Stimulated activated CD4-positive, alpha-beta T cell treated with anti-CD3 and anti-CD28 coated beads, Interleukin-1b, Interleukin-23, amount 100 ng/mL, for 1 hour (primary cell): ENCODE results near the gene TMEM59.
"Not testable (repeated sequence)": the region's sequence is repeated elsewhere in the genome, so short reads cannot be mapped to it uniquely, and the experiment has no call there.

Experiments used
- DNase-seq, 2 donors: peaks; one replicate each; pipeline ENCODE4 v3.0.0-alpha.2; 2020; ENCODE audit warnings: low read depth in 2 of 2

The TMEM59 gene, protein sequence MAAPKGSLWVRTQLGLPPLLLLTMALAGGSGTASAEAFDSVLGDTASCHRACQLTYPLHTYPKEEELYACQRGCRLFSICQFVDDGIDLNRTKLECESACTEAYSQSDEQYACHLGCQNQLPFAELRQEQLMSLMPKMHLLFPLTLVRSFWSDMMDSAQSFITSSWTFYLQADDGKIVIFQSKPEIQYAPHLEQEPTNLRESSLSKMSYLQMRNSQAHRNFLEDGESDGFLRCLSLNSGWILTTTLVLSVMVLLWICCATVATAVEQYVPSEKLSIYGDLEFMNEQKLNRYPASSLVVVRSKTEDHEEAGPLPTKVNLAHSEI

DNA sequence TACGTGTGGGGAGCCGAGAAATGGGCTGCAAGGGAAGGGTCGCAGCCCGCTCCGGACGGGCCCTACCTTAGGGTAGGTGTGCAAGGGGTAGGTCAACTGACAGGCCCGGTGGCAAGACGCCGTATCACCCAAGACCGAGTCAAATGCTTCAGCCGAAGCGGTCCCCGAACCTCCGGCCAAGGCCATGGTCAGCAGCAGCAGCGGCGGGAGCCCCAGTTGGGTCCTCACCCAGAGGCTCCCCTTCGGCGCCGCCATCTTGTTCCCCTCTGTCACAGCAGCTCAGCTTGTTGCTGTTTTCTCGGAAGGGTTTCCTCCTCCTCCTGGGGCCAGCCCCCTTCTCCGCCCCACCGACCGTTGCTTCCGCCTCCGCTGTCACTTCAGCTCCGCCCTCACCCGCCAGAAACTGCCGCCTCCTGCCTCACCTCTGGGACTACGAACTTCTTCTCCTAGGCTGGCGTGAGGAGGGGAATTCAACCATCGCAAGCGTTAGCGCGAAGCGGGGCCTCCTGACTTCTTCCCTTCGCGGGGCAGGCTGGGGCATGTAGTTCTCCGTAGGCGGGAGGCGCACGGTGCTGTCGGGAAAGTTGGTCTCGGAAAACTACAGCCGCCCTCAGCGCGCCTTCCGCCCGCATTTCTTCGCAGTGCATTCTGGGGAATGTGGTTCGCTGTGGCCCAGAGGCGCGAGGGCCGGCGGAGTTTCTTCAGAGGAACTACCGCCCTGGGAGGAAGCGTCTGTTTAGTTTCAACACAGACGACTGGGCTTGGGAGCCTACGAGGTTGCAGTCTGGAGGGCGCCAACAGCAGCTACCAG, at the start of gene TMEM59, which contains the start of gene TCEANC2:
Gene TMEM59 (minus strand): TSS at position 271 of the 811 bp plus-strand sequence. CDS start 16 bp downstream, at position 255.
Gene TCEANC2 (plus strand): TSS at position 675 of the 811 bp plus-strand sequence. CDS start 815 bp downstream, outside the sequence.
- peak; percentile 86 to 90 for DNase-seq

DNA sequence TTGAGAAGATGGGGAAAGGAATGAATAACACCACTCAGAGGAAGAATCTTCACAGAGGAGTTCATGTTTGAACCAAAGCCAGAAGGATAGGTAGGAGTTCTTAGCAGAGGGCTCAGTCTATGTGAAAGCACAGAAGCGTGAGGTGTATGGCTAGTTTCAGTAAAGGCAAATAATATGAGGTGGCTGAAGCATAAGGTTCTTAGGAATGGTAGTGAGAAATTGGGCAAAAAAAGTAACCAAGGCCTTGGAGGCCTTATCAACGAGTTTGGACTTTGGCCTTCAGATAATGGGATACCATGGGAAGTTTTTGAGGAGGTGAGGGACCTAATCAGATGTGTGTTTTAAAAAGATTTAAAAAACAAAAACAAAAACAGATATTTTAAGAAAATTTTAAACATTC, 47.5 kb upstream of the TMEM59 start:
- DNase-seq, result no peak

DNA sequence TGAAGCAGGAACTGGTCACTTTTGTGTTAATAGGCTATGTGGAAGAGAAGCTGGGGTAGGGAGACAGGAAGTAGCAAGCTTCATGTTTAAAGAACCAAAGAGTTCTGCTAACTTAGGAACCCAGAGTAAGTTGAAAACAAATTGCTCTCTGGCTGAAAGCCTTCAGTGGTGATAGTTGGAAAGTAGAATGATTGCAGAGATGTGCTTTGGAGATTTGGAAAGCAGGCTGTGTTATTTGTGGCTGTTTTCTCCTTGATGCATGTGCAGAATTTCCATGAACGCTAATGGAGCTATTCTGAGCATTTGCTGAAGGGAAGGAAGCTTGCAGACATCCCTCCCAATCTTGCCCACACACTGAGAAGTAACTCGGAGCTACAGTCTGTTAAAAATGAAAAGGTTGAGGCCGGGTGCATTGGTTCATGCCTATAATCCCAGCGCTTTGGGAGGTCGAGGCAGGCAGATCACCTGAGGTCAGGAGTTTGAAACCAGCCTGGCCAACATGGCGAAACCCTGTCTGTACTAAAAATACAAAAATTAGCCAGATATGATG, 46.1 kb upstream of the TMEM59 start:
- DNase-seq, result no peak

DNA sequence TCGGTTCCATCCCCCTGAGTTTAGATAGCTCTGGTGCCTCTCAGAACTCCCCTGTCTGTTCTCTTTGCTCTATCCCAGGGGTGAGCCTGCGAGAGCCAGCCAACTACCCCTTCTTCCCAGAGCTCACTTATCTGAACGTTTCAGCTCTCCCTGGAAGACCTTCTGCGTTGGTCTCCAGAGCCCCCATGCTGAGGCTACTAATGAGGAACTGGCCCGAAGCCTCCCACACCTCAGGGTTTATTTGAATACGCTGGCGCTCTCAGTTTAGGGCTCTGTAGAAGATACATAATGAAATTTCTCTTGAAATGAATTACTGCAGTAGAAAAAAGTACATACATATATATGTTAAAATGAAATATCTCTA, 43.9 kb upstream of the TMEM59 start:
- no peak for DNase-seq

DNA sequence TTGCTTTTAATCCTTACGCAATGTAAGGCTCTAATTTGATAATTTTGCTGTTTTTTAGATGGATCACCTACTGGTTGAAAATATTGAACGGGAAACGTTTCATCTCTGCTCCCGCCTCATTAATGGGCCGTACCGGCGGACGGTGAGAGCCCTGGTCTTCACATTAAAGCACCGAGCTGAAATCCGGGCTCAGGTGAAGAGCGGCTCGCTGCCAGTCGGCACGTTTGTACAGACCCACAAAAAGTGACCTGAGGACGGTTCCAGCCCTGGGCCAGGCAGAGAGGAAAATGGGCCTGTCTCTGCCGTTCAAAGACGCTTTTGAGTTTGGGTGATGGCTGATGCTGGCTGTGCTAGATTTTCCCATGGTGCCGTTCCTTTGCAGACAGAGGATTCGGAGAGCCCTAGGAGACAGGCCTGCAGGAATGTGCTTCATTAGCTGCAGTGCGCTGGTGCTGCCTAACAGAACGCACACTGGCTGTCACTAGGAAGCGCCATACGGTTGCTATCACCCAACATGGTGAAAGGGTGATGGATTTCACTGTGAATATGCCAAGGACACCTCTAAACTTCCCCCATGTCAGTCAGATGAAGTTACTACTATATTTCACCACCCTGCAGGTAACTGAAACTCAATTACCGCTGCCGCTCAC, 43.3 kb upstream of the TMEM59 start:
- DNase-seq, result no peak

DNA sequence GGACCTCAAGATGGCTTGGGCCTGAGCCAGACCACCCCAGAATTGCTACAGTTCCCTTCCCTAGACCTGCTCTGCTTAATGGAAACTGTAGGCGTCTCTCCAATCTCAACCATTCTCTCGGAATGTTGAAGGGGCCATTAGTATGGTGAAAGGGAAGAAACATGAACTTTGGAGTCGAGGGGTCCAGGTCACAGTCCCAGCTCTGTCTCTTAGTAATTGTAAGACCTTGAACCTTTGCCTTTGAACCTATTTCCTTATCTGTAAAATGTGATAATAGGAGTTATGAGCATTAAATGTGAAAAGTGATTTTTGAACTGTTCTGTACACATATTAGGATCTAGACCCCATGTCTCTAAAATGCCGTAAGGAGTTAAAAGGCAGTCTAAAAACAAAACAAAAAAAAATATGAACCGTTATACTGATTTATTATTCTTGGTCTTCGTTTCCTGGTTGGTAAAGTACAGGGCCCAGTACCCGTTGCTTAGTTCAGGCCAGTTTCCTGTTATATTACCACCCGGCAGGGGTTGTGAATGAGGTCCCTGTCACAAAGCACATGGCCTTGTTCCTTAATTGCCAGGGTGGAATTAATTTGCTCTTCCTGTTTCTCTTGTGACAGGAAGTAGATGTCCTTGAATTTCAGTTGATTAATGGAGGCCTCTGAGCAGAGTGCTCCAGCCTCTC, 42.7 kb upstream of the TMEM59 start:
- no peak for DNase-seq

DNA sequence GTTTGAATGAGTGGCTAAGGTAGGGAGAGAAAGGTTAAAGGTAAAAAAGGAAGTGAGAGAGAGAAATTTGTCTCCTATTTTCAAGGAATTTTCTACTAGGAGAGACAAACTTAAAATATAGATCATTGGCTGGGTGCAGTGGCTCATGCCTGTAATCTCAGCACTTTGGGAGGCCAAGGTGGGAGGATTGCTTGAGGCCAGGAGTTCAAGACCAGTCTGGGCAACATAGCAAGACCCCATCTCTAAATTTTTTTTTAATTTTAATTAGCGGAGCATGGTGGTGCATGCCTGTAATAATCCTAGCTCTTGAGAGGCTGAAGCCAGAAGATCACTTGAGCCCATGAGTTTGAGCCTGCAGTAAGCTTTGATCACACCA, 41.7 kb upstream of the TMEM59 start:
- DNase-seq, result not testable (repeated sequence)

DNA sequence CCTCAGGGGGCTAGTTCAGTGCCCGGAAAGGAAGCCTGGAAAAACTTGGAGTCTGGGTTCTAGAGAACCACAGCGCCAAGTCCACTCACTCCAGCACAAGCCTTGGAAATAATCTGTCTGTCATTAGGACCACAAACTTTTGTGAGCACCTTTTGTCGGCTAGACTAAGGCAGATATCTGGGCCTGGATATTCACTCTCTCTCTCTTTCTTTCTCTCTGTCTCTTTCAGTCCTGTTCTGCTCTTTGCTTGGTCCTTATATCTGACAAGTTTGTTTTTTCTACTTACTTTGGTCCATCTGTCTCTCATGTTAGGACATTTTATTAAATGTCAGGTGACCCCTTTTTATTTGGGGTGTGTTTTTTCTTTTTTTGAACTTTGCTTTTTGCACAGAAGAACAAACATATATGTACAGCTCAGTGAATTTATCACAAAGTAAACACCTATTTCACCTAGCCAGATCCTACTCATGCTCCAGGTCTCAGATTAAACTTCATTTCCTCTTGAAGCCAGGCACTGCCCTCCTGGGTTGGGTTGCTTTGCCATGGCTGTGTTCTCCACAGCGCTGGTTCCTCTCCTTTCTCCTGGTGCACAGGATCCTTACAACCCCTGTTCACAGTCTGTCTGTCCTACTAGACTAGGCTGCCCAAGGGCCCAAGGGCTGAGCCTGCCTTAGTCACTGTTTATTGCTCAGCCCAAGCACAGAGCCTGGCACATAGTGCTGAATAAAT, 41.2 kb upstream of the TMEM59 start:
- no peak for DNase-seq

DNA sequence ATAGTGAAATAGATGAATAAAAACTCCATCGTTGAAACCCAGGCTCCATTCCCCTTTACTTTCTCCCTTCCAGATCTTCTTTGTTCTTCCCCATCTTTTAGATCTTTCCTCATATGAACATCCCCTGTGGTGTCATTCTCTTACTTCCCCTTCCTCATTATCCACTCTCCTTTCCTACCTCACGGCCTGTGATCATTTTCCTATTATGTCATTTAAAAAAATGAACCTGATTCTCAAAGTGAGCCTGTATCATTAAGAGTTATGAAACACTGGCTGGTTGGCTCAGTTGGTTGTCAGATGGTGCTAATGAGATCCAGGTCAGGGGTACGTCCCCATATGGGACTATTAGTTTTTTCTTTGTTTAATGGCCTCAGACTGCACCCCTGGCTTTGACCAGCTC, 38.7 kb upstream of the TMEM59 start:
- DNase-seq, result no peak

DNA sequence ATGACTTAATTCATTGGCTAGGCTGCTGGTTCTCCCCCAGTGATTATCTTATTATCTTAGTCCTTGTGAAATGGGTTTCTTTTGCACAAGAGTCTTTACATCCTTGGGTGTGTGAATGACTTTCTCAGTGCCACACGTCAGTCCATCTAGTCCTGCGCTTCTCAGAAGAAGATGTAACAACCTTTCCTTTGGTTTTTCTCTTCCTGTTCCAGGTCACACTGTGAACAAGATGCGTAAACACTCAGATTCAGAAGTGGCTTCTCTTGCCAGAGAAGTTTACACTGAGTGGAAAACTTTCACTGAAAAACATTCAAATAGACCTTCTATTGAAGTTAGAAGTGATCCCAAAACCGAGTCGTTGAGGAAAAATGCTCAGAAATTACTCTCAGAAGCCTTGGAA, 35.4 kb upstream of the TMEM59 start:
- no peak for DNase-seq

DNA sequence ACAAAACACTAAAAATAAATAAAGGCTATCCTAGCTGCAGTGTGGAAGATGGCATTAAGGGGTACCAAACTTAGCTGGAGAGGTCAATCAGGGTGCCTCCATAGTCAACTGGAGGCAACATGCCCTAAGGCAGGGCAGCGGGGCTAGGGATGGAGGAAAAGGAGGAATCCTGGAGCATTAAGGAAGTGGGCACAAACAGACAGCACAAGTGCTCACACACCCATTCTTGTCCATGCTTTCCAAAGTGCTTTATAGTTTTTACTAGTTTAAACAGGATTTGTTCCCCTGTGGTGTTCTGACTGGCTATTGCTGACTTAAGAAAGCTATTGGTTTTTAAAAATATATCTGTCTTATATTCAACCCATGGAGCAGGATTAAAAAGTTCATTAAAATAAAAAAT, 33.8 kb upstream of the TMEM59 start:
- no peak for DNase-seq

DNA sequence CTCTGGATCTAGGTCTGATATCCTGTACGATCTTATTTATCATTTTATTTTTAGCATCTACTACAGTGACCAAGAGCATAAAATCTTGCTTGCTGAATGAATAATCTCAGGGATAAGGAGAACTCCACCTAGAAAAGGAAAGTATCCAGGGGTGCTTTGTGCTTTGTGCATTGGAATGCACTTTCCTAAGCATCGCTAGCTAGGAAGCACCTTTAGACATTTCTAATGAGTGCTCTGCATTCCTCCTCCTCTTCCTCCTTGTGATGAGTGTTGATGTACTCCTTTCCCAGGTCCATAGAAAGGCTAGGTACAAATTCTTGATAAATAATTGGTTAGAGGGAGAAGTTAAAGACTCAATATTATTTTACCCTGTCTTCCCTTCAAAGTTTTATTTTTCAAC, 31.8 kb upstream of the TMEM59 start:
- DNase-seq, result no peak

DNA sequence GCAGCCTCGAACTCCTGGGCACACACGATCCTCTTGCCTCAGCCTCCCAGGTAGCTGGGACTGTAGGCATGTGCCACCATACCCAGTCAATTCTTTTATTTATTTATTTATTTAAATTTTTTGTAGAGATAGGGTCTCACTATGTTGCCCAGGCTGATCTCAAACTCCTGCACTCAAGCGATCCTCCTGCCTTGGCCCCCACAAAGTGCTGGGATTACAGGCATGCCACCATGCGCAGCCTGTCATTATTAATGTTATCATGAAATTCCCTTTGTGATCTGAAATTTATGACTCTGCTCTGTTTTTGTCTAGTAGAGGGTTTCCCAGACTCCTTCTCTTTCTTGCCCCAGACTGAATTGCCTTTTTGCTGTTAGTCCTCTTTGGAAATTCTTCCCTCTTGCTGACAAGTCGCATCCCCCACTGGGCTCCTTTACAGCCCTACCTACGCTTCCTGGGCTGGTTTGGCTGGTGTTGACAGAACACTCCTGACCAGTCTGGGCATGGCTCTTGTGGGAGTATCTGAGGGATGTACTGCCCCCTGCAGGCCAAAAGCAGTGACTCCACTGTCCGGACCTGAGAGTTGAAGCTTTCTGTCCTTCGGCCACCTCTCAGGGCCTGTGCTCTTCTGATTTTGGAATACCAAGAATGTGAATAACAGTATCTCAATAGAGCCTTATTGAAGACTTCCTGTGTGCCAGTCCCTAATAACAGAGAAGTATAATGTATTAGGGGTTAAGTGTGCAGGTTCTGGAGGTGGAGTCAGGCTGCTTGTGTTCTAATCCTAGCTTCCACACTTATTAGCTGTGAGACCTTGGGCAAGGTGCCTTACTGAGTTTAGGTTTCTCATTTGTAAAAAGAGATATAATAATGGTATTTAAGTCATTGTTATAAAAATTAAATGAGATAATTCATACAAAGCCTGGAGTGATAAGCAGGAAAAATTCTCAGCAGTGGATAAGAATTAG, 28.6 kb upstream of the TMEM59 start:
- DNase-seq, result peak; percentile 4 to 29

DNA sequence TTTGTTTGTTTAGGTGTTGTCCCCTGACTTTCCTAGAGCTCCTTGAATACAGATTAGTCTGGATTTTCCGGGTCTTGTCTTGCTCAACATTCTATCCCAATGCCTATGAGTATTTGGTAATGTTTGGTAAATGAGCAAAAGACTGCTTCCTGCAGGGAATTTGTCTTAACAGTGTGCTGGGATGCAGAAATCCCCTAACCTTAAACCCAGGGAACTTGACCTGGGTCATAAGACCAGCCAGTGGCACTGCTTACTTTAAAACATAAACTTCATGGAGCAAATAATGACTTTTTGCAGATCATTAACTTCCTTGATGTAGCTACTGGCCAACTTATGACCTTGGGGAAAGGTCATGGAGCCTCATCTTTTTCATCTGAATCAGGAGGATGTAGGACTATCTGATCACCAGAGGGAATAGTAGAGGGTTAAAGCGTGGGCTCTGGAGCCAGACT, 27.6 kb upstream of the TMEM59 start:
- no peak for DNase-seq

DNA sequence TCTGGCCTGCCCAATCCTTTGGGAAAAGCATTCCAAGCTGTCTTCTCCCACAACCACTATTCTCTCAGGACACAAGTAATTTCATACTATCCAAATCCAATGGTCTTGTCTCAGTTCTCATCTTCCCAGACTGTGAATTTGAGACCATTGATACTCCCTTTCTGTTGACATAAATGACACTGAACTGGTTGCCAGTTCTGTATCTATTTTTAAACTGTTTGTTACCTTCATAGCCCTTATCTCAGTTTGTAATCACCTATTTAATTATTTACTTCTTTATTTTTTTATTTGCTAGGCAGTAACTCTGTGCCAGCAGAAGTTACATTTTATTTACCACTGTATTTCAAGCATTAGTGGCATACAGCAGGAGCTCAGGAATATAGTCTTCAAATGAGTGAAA, 24.4 kb upstream of the TMEM59 start:
- no peak for DNase-seq

DNA sequence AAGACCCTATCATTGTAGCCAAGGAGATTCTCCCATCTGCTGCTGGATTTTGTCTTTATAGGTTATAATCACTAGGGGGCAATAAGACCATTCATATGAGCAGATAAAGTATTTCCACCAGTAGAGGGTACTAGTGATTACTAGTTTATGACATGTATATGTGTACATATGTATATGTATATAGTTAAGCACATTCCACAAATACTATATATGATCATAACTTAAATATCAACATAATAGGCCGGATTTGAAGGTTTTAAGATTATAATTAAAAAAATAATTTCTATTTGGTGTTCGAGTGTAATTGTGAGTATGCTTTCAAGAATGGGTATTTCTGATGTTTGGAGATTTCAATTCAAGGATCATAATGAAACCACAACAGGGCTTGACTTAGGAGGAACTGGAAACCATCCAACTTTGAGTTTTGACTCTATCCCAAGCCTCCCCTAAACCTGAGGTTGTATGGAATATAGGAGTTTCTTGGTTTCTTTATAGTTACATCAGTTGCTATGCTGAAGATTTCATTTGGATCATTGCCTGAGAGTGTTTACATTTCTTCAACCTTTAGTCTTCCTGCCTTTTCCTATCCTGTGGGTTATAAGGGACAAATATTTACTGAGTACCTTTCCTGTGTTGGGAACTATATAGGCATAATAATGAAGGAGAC, 17.3 kb upstream of the TMEM59 start:
- no peak for DNase-seq

DNA sequence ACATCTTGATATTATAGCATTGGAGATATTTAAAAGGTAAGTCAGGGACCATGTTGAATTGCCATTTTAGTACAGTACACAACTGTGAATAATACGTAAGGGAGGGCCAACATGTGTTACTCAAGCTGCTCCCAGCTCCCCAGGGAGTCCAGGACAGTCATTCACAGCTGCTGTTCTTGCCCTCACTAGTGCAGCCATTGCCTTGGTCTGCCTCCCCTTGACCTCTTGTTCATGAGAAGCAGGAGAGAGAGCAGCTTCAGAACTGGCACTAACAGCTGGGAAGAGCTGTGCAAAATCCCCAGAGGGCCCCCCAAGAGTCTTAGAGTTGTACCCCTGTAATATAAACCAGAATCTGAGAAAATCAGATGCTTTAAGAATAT, 16.8 kb upstream of the TMEM59 start:
- DNase-seq, result no peak

DNA sequence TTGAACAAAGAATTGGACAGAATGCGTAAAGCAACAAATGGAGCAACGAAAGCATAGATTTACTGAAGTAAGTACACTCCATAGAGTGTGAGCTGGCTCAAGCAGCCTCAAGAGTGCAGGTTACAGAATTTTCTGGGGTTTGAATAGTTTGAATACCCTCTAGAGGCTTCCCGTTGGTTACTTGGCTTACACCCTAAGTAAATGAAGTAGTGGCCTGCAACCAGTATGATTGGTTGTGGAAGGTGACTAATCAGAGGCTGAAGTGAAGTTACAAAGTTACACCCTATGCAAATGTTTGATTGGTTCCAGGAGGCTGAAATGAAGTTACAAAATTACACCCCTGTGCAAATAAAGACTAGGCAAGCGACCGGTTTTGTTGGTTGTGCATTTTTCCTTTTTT, 11.3 kb upstream of the TMEM59 start:
- no peak for DNase-seq

DNA sequence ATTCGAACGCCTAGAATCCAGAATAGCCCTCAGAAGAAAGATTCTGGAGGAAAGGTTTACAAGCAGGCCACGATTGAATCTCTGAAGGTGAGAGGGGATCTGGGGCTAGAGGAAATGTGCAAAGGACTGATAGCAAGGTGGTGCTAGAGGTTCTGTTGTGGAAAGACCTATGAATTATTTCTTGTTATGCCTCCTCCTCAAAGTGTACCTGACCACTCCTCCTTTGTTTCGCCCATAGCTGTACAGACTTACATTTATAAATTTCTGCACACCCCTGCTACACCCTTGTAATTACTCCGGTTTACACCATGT, 1.4 kb upstream of the TMEM59 start:
- DNase-seq, result no peak
